Neural cell (in vitro differentiated cells): Measurements from ENCODE around the gene SERPINA6.

ENCODE experiments used
- EP300 ChIP-seq: fragments of 450-650 bp; conservative IDR thresholded peaks from 2 replicates; pipeline ENCODE4 v1.6.1; 2014; ENCODE audit warnings: antibody characterized with exemption, mild to moderate bottlenecking, moderate library complexity; ENCODE audit not compliant: poor library complexity, severe bottlenecking
- TF ChIP-seq, protein P1 (sequence below): fragments of 450-650 bp; IDR thresholded peaks from 2 replicates; pipeline ENCODE4 v1.5.1; 2014; ENCODE audit warnings: antibody characterized with exemption, mild to moderate bottlenecking, moderate library complexity; ENCODE audit not compliant: poor library complexity, severe bottlenecking

DNA sequence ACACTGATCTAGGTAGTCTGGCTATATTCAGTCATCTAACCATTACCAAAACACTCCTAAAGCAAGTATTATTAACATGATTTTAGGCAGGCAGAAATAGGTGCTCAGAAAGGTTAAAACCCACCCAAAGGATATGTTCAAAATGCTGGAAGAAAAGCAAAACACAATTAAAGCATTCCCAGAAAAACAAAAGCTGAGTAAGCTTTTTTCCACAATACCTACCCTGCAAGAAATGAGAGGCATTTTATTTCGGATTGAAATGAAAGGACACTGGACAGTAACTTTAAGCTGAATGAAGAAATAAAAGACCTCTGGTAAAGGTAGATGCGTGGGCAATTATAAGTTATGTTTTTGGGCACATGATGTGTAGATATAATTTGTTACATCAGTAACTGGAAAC is 8.2 kb downstream of the SERPINA6 start:
- TF ChIP-seq EP300: no peak
- TF ChIP-seq, protein P1, sequence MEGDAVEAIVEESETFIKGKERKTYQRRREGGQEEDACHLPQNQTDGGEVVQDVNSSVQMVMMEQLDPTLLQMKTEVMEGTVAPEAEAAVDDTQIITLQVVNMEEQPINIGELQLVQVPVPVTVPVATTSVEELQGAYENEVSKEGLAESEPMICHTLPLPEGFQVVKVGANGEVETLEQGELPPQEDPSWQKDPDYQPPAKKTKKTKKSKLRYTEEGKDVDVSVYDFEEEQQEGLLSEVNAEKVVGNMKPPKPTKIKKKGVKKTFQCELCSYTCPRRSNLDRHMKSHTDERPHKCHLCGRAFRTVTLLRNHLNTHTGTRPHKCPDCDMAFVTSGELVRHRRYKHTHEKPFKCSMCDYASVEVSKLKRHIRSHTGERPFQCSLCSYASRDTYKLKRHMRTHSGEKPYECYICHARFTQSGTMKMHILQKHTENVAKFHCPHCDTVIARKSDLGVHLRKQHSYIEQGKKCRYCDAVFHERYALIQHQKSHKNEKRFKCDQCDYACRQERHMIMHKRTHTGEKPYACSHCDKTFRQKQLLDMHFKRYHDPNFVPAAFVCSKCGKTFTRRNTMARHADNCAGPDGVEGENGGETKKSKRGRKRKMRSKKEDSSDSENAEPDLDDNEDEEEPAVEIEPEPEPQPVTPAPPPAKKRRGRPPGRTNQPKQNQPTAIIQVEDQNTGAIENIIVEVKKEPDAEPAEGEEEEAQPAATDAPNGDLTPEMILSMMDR: no peak
